ENCODE data around the gene PALMD.

The PALMD gene

DNA sequence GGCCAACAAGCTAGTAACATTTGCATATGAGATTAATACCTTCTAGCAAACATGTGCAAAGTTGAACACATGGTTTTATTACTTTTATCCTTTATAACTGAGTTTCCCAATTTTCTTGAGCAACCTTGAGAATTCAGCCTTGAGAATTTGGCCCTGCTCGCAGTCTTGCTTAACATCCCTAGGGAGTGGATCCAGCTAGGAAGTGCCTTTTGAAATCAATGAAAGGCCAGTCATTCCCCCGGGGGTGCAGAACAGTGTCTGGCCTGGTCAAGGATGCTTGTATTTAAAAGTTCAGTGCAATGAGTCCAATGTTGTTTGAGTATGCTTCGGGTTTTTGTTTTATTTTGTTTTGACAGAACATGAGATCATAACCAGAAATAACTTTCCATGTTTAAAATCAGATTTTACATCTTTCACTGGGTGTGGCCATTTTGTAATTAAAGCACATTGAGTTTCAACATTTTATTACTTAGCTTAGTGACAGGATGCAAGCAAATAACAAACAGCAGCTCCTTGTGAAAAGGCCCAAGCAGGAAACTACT is 16.7 kb downstream of the PALMD start:
- DNase-seq, result no peak

DNA sequence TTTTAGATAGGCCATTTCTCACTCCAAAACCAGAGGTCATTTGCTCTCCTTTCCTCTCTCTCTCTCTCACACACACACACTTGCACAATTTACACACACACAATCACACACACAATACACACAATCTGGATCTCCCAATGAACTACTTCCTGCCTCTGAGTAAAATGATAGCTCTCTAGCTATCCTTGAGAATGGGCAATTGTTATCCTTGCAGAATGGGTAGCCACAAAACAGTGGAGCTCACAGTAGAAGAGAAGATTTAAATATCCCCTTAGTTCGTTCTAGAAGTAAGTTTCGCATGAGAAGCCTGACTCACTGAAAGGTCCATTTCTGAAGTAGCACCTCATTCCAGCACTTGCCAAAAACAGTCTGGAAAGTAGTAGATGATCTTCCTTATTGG is 17.6 kb downstream of the PALMD start:
- no peak for DNase-seq

DNA sequence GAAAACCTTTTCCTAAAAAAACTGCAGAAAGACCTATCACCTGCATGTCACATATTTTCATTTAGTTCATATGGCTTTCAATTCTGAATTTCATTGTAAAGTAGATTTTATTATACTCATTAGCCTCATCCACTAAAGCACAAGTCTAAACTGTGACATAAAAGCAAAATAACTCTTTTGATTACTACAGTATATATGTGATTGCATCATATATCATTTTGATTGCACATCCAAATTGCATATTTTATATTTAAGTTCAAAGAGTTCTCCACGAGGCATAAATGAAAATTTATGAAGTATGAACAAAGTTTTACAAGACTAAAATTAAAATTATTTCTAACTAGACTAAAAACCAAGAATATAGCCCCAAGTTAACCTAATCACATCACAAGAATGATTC is 19.3 kb downstream of the PALMD start:
- no peak for DNase-seq

- no peak for DNase-seq
Observed at GRCh38 chr1:99669376-99669775, 23.5 kb downstream of the PALMD start.

GRCh38 chr1:99669821-99670220 is 23.9 kb downstream of the PALMD start:
- no peak for DNase-seq

GRCh38 chr1:99670583-99670982 is 24.7 kb downstream of the PALMD start:
- no peak for DNase-seq

DNA sequence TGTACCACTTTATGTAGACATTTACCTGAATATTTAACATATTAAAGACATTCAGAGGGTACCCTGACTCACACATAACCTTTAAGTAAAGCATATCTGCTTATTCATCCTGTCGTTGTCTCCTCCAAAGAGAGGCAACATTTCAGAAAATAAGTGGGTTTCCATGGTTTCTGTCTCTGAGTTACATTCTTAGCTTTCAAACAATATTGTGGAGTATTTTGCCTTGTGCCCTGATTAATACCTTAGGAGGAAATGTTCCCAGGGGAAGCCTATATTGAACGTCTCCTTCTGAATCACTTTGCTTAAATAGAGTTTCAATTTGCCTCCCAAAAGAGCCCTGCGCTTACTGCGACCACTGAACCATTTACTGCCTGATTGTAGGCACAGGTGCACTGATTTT is 26.1 kb downstream of the PALMD start:
- DNase-seq, result no peak

GRCh38 chr1:99672530-99673213 is 26.8 kb downstream of the PALMD start:
- no peak for DNase-seq

- DNase-seq, result no peak
Observed at GRCh38 chr1:99673315-99673714, 27.4 kb downstream of the PALMD start.

DNA sequence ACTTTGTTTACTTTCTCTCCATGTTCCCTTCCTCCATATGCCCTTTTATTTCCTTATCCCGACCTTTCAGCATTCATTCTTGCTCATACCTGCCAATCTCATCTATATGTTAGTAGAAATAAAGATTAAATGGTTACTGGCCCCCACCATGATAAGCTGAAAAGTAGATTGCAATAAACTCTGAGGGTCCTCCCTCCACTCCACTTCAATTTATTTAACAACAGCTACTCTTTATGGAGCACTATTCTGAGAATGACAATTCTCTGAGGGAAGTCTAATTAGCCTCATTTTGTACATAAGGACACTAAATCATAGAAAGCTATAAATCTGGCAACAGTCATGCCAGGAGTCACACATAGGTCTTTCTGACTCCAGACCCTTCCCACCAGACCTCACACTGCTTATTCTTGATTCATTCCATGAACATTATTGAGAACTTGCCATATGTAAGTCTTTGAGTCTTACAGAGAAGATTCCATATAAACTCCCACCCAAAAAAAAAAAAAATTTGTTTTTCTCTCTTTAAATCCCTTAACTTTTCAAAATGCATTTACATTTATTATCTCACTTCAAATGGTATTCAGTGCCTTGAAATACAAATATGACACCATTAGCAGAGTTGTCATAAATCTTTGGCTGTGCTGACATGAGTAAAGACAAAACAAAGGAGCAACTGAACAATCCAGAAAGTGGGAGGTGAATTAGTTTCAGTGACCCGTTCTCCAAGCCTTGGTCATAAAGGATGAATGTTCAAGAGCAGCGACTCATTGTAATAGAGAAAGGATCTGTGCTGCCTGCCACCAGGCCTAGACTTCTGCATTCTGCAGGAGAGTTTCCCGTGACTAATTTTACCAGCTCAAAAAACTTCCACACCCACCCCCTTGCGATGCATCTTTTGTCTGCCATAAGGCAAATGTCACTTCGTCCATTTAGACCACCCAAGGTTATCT is 28.5 kb downstream of the PALMD start:
- DNase-seq, result no peak

DNA sequence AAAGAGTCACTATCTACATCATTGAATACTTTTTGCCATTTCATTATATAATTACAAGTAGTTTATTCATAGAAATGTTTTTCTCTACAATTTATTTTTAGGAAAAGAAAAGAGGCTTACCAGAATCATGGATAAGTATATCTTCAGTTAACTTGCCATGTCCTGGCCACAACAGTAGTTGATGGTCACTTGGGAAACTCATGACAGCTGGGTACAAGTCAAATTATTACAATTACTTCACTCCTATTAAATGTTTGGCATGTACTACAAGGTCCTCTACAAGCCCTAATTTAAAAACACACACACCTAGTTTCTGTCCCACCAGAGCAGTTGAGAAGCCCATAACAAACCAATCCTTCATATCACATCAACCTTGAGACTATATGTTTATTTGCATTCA is 29.4 kb downstream of the PALMD start:
- no peak for DNase-seq

- DNase-seq, result no peak
Observed at GRCh38 chr1:99675994-99676393, 30.1 kb downstream of the PALMD start.

GRCh38 chr1:99676876-99677275 is 31.0 kb downstream of the PALMD start:
- no peak for DNase-seq

GRCh38 chr1:99677416-99677815 is 31.5 kb downstream of the PALMD start:
- DNase-seq, result no peak

DNA sequence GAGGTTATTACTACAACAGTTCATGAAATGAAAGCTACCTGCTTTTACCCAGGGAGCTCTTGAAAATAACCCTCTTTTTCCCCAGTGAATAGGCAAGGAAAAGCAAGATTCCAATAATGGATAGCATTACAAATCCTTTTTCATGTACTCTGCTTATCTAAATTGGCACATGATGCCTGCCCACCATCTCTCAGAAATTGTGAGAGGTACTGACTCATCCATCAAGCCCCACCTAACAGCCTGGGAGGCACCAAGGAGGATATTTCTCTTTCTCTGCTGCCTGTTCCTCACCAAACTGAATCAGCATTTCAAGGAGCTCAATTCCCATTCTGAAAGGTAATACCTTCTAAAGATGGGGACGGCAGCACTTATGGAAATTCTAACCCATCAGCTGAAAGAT is 34.4 kb downstream of the PALMD start:
- no peak for DNase-seq

DNA sequence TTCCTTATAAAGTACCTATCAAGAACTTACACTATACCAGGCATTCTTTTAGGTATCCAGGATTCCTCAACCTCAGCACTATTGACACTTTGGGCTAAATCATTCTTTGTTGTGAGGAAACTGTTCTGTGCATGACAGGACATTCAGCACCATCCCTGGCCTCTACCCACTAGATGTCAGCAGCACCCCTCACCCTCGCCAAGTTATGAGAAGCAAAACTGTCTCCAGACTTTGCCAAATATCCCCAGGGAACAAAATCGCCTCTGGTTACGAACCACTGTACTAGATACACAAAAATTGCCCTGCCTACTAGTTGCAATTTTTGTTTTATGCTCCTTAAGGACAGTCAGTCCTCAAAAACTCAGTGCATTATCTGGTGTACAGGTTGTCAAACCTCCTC is 35.7 kb downstream of the PALMD start:
- DNase-seq, result no peak

GRCh38 chr1:99682291-99682751 is 36.4 kb downstream of the PALMD start:
- no peak for DNase-seq

DNA sequence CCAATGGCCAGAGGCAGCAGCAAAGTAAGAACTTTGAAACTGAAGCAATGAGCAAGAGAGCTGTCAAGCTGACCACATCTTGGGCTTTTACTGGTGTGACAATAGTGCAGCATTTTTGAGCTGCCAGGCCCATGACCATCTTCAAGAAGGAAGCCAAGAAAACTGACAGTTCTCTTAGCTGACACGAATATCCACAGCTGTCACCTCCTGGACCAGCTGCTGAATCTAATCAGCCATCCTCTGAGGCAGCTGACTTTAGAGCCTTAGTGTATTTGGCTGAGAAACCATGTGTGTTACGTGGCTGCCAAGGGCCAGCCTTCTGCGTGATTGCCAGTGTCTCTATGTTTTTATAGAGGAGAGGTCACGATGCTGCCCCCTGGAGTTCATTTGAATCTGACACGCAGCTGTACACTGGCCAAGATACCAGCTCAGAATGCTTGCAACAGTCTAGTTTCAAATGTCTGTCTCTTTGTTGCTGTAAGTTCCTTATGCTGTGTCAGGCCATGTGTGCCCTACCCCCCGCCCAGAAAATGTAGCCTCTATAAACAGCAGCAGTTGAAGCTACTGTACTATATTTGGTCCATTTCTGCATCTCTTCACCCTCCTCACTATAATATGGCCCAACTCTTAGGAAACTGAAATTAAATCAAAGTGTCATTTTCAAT is 39.7 kb downstream of the PALMD start:
- peak; percentile 27 to 48 for DNase-seq

DNA sequence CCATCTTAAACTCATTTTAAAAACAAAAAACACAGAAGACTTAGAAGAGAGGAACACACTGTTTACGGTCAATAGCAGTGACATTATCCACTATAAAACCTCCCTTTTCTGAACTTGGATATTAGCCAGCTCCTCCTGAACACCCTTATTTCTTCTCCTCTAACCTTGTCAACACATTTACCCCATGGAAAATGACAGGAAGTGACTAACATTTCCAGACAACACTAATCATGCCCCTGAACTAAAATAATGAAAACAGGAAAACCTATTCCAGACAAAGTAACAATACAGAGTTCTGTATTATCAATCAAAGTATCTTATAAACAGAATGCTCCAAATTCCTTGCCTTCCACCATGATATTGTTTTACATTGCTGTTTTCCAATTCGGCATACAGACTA is 45.3 kb downstream of the PALMD start:
- no peak for DNase-seq

- no peak for DNase-seq
Observed at GRCh38 chr1:99696616-99697015, 50.7 kb downstream of the PALMD start.

DNA sequence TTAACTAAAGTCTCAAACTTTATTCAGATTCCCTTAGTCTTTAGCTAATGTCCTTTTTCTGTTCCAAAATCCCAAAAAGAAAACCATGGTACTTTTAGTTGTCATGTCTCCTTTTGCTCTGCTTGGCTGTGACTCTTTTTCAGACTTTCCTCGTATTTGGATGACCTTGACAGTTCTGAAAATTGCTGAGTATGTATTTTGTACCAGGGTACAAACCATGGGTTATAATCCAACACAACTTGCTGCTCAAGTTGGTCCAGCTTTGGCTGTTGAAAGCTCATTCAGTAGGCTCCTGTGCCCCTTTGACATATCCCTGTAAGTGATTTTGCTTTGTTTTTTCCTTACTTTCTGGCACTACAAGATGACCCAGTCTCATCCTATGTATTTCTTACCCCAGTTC is 51.7 kb downstream of the PALMD start:
- no peak for DNase-seq

DNA sequence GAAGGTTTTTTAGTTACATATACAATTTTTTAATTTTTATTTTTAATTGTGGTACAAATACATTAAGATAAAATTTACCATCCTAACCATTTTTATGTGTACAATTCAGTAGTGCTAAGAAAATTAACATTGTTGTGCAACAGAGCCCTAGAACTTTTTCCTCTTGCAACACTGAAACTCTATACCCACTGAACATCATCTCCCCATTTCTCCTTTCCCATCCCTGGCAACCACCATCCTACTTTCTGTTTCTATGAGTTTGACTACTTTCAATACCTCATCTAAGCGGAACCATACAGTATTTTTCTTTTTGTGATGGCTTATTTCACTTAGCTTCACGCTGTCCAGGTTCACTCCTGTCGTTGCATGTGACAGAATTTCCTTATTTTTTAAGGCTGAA is 54.1 kb downstream of the PALMD start:
- DNase-seq, result no peak

DNA sequence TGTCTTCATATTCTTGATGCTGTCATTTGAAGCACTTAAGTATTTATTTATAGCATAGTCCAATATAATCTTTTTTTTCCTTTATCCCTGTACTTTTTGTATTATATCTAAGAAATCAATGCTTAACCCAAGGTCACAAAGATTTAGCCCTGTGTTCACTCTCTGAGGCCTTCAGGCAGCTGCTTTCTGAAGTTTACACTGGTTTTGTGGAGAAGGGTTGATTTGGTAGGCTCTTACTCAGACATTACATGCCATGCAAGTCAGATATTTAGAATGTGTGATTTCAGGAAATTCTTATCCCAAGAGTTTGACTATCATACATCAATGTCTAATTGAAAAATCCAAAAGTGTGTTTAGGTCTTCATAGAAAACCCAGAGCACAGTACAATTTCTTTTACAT is 56.3 kb downstream of the PALMD start:
- no peak for DNase-seq

All from stimulated activated CD4-positive, alpha-beta T cell treated with anti-CD3 and anti-CD28 coated beads, Interleukin-2, amount 100 ng/mL, for 48 hours (primary cell).